HUDEP-2 (cell line): Measurements from ENCODE around the gene FAM50B.

Experiments used
- DNase-seq, 76 experiments: peaks; one replicate each; lab custom pipeline; 2025; ENCODE audit not compliant: unreplicated experiment in 76 of 76; lab: John Stamatoyannopoulos, UW

The FAM50B gene

GRCh38 chr6:3891883-3892282 is 42.7 kb downstream of the FAM50B start:
- DNase-seq: no peak

- no peak for DNase-seq
Observed at GRCh38 chr6:3892603-3893002, 43.4 kb downstream of the FAM50B start.

GRCh38 chr6:3893487-3893886 is 44.3 kb downstream of the FAM50B start:
- no peak for DNase-seq

- no peak for DNase-seq
Observed at GRCh38 chr6:3893917-3894316, 44.7 kb downstream of the FAM50B start.

- DNase-seq: no peak
Observed at GRCh38 chr6:3894590-3895311, 45.6 kb downstream of the FAM50B start.

GRCh38 chr6:3895312-3895653 is 46.1 kb downstream of the FAM50B start:
- DNase-seq: no peak

GRCh38 chr6:3895805-3896204 is 46.6 kb downstream of the FAM50B start:
- no peak for DNase-seq

GRCh38 chr6:3898265-3898994 is 49.3 kb downstream of the FAM50B start:
- no peak for DNase-seq

- DNase-seq: no peak
Observed at GRCh38 chr6:3899061-3899460, 49.9 kb downstream of the FAM50B start.

GRCh38 chr6:3899970-3900439 is 50.8 kb downstream of the FAM50B start:
- no peak for DNase-seq
